ENCODE results near the gene FOXG1. TPM values are rescaled to one million over a fixed set of nuclear protein-coding genes. Genes with fewer than 3 reads are reported as not detected.
A peak's percentile ranks its signal among the peaks of the same experiment; 100 is the strongest.

Gene FOXG1
- polyA plus RNA-seq, 4 donors, result 0.01 TPM; not detected in 3

DNA sequence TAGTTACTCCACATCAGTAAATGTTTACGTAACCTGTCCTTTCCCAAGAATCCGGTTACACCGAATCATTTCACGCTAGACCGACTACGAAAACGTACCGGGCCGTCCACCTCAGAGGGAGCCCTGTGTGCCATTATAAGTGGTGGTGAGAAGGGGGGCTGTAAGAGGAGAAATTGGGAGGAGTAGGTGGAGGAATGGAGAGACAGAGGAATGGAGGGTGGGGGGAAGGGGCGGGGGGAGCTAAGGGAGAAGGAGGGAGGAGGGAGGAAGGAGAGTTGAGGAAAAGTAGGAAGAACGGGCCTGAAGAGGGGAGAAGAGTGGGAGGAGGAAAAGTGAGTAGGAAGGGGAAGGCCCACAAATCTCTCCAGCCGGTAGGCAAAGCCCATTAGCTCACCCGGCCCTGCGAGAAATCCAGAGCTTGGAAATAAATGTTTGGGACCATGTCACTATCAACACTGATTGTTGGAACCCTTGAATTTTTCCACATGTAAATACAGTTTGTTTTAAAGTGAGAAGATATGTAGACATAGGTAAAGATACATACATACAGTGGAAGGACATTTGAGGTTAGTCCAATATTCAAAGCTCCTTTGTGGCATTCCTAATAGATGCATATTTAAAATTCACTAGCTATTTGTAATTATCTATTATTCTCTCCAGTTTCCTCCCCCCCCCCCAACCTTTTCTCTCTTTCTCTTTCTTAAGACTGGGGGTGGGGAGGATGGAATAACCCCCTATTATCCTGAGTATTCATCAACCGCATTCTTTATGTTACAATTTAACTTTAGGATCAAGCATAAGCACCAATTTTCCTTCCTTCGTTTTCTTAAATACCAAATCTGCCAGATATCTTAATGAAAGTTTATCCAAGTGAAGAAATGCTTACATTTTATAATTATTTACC lies 2.1 kb upstream of the FOXG1 start:
- whole genome bisulfite sequencing, 3 donors, result 9 to 25% (median 19%) methylated on average over 16 of the region's 16 CpGs

DNA sequence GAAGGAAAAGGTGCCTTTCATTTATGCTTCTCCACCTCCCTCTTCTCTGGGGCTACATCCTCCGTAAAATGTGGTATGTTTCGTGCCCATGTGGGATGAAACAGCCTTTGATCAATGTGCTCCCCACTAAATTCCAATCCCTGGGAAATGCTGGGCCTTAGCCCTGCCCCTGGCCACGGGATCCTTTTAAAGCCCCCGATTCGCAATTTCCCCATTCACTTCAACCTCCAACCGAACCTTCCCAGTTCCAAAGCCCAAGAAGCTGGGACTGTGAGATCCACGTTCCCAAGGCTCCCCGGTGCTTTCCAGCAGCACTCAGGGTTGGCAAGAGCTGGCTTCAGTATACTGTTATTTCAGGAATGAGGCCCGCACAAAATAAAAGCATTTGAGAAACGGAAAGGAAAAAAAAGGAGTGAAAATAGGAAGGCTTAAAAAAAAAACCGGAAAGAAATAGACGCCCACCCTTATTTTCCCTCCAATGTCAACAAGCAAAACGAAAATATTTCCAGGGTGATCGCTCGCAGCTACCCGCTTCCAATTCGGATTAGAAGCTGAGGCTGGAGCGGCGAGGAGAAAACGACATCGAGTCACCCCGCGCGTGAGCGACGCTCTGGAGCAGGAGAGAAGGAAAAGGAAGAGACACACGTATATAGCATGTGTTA lies 1.3 kb upstream of the FOXG1 start:
- FAIRE-seq, result no peak

More for the DNA sequence above, 2.1 kb upstream of the FOXG1 start:
- Histone ChIP-seq H3K36me3 (ENCODE audit: control insufficient read depth in 3 of 3, insufficient read depth in 2 of 3, low read depth in 1 of 3, low read length in 3 of 3) (no peaks in the 10 kb centered on the region), H3K4me1 (ENCODE audit: control insufficient read depth in 3 of 3, insufficient read depth in 2 of 3, low read depth in 1 of 3, low read length in 2 of 3) (peaks cover 0 to 3% (median 0%) of the 10 kb centered on the region in 3 donors), H3K27me3 (ENCODE audit: control insufficient read depth in 3 of 3, insufficient read depth in 3 of 3, low read length in 3 of 3) (peaks cover 5 to 87% (median 44%) of the 10 kb centered on the region in 3 donors), H3K4me3 (ENCODE audit: low read depth in 1 of 3, low read length in 3 of 3) (no peak overlapping the region), H3K9me3 (ENCODE audit: control insufficient read depth in 2 of 2, insufficient read depth in 1 of 2, low read depth in 1 of 2, low read length in 1 of 2) (peaks cover 3 to 7% of the 10 kb centered on the region in 2 donors), H3K27ac (ENCODE audit: low read depth in 1 of 3, low read length in 2 of 3) (no peak overlapping the region)
- DNase-seq, result no peak
- no peak for FAIRE-seq

DNA sequence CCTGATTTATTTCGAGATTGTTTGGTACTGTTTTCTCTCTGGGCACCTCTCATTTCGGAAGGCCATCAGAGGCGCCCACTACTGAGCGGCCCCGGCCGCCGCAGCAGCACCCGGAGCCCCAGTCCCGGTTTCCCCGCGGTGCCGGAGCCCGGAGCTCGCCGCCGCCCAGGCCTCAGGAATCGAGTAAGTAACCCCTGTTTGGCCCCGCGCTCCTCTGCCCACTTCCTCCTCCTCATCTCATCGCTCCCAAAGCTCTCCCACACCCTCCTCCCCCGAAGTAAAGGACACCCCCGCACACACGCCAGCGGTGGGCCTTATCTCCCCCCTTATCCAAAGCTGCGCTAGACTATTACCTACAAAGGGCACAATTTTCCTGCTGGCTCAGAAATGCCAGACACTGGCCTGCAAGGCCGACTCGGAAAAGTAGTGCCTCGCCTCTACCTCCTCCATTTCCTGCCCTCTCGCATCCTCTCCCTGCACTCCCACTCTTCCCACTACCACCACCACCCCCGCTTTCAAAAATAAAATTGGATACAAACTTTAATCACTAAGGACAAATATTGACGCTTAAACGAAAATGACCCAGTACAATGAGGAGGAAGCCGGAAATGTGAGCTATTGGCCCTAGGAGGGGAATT lies 637 bp upstream of the FOXG1 start:
- no peaks in the 10 kb centered on the region for H3K36me3 ChIP-seq (ENCODE audit: control insufficient read depth in 3 of 3, insufficient read depth in 2 of 3, low read depth in 1 of 3, low read length in 3 of 3)
- FAIRE-seq (no peak), DNase-seq (peak in 1 of 2 donors; percentile 61)
- peaks cover 3 to 7% of the 10 kb centered on the region in 2 donors for H3K9me3 ChIP-seq (ENCODE audit: control insufficient read depth in 2 of 2, insufficient read depth in 1 of 2, low read depth in 1 of 2, low read length in 1 of 2)
- H3K27ac ChIP-seq (ENCODE audit: low read depth in 1 of 3, low read length in 2 of 3), result no peak overlapping the region
- H3K4me3 ChIP-seq (ENCODE audit: low read depth in 1 of 3, low read length in 3 of 3), result peak overlapping the region in 1 of 3 donors; percentile 41
- peaks cover 5 to 79% (median 32%) of the 10 kb centered on the region in 3 donors for H3K27me3 ChIP-seq (ENCODE audit: control insufficient read depth in 3 of 3, insufficient read depth in 3 of 3, low read length in 3 of 3)
- WGBS, 3 donors, result 2 to 8% (median 3%) methylated on average over 33 of the region's 33 CpGs
- H3K4me1 ChIP-seq (ENCODE audit: control insufficient read depth in 3 of 3, insufficient read depth in 2 of 3, low read depth in 1 of 3, low read length in 2 of 3), result no peaks in the 10 kb centered on the region

More for the DNA sequence above, 1.3 kb upstream of the FOXG1 start:
- DNase-seq, result no peak
- Histone ChIP-seq H3K36me3 (ENCODE audit: control insufficient read depth in 3 of 3, insufficient read depth in 2 of 3, low read depth in 1 of 3, low read length in 3 of 3) (no peaks in the 10 kb centered on the region), H3K27me3 (ENCODE audit: control insufficient read depth in 3 of 3, insufficient read depth in 3 of 3, low read length in 3 of 3) (peaks cover 5 to 81% (median 36%) of the 10 kb centered on the region in 3 donors), H3K9me3 (ENCODE audit: control insufficient read depth in 2 of 2, insufficient read depth in 1 of 2, low read depth in 1 of 2, low read length in 1 of 2) (peaks cover 3 to 7% of the 10 kb centered on the region in 2 donors), H3K4me3 (ENCODE audit: low read depth in 1 of 3, low read length in 3 of 3) (peak overlapping the region in 1 of 3 donors; percentile 41), H3K4me1 (ENCODE audit: control insufficient read depth in 3 of 3, insufficient read depth in 2 of 3, low read depth in 1 of 3, low read length in 2 of 3) (no peaks in the 10 kb centered on the region), H3K27ac (ENCODE audit: low read depth in 1 of 3, low read length in 2 of 3) (no peak overlapping the region)
- WGBS, 3 donors, result 6 to 15% (median 7%) methylated on average over 27 of the region's 27 CpGs

- Histone ChIP-seq H3K36me3 (ENCODE audit: control insufficient read depth in 3 of 3, insufficient read depth in 2 of 3, low read depth in 1 of 3, low read length in 3 of 3) (no peaks in the 10 kb centered on the region), H3K4me3 (ENCODE audit: low read depth in 1 of 3, low read length in 3 of 3) (peak overlapping the region in 1 of 3 donors; percentile 41), H3K27me3 (ENCODE audit: control insufficient read depth in 3 of 3, insufficient read depth in 3 of 3, low read length in 3 of 3) (peaks cover 5 to 66% (median 24%) of the 10 kb centered on the region in 3 donors), H3K27ac (ENCODE audit: low read depth in 1 of 3, low read length in 2 of 3) (no peak overlapping the region), H3K9me3 (ENCODE audit: control insufficient read depth in 2 of 2, insufficient read depth in 1 of 2, low read depth in 1 of 2, low read length in 1 of 2) (peaks cover 3 to 7% of the 10 kb centered on the region in 2 donors), H3K4me1 (ENCODE audit: control insufficient read depth in 3 of 3, insufficient read depth in 2 of 3, low read depth in 1 of 3, low read length in 2 of 3) (no peaks in the 10 kb centered on the region)
- FAIRE-seq, result no peak
- WGBS, 3 donors, result 6 to 11% (median 9%) methylated on average over 35 to 99 of the region's 100 CpGs
- DNase-seq, result no peak
Measured at GRCh38 chr14:28767030-28767852, 654 bp downstream of the FOXG1 start.

DNA sequence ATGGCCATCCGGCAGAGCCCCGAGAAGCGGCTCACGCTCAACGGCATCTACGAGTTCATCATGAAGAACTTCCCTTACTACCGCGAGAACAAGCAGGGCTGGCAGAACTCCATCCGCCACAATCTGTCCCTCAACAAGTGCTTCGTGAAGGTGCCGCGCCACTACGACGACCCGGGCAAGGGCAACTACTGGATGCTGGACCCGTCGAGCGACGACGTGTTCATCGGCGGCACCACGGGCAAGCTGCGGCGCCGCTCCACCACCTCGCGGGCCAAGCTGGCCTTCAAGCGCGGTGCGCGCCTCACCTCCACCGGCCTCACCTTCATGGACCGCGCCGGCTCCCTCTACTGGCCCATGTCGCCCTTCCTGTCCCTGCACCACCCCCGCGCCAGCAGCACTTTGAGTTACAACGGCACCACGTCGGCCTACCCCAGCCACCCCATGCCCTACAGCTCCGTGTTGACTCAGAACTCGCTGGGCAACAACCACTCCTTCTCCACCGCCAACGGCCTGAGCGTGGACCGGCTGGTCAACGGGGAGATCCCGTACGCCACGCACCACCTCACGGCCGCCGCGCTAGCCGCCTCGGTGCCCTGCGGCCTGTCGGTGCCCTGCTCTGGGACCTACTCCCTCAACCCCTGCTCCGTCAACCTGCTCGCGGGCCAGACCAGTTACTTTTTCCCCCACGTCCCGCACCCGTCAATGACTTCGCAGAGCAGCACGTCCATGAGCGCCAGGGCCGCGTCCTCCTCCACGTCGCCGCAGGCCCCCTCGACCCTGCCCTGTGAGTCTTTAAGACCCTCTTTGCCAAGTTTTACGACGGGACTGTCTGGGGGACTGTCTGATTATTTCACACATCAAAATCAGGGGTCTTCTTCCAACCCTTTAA lies 1.5 kb downstream of the FOXG1 start:
- peaks cover 5 to 65% (median 26%) of the 10 kb centered on the region in 3 donors for H3K27me3 ChIP-seq (ENCODE audit: control insufficient read depth in 3 of 3, insufficient read depth in 3 of 3, low read length in 3 of 3)
- DNase-seq (peak in 1 of 2 donors; percentile 38), FAIRE-seq (no peak)
- 9 to 30% (median 28%) methylated on average over 64 to 77 of the region's 77 CpGs for WGBS, 3 donors
- no peaks in the 10 kb centered on the region for H3K36me3 ChIP-seq (ENCODE audit: control insufficient read depth in 3 of 3, insufficient read depth in 2 of 3, low read depth in 1 of 3, low read length in 3 of 3)
- no peak overlapping the region for H3K27ac ChIP-seq (ENCODE audit: low read depth in 1 of 3, low read length in 2 of 3)
- H3K9me3 ChIP-seq (ENCODE audit: control insufficient read depth in 2 of 2, insufficient read depth in 1 of 2, low read depth in 1 of 2, low read length in 1 of 2), result peaks cover 3 to 7% of the 10 kb centered on the region in 2 donors
- H3K4me3 ChIP-seq (ENCODE audit: low read depth in 1 of 3, low read length in 3 of 3), result no peak overlapping the region
- no peaks in the 10 kb centered on the region for H3K4me1 ChIP-seq (ENCODE audit: control insufficient read depth in 3 of 3, insufficient read depth in 2 of 3, low read depth in 1 of 3, low read length in 2 of 3)

- H3K4me3 ChIP-seq (ENCODE audit: low read depth in 1 of 3, low read length in 3 of 3), result no peak overlapping the region
- H3K4me1 ChIP-seq (ENCODE audit: control insufficient read depth in 3 of 3, insufficient read depth in 2 of 3, low read depth in 1 of 3, low read length in 2 of 3), result no peaks in the 10 kb centered on the region
- H3K27me3 ChIP-seq (ENCODE audit: control insufficient read depth in 3 of 3, insufficient read depth in 3 of 3, low read length in 3 of 3), result peaks cover 5 to 68% (median 35%) of the 10 kb centered on the region in 3 donors
- peaks cover 3 to 7% of the 10 kb centered on the region in 2 donors for H3K9me3 ChIP-seq (ENCODE audit: control insufficient read depth in 2 of 2, insufficient read depth in 1 of 2, low read depth in 1 of 2, low read length in 1 of 2)
- no peaks in the 10 kb centered on the region for H3K36me3 ChIP-seq (ENCODE audit: control insufficient read depth in 3 of 3, insufficient read depth in 2 of 3, low read depth in 1 of 3, low read length in 3 of 3)
- 21 to 26% (median 25%) methylated on average over 4 of the region's 4 CpGs for WGBS, 3 donors
- no peak for FAIRE-seq
- no peak overlapping the region for H3K27ac ChIP-seq (ENCODE audit: low read depth in 1 of 3, low read length in 2 of 3)
- no peak for DNase-seq
Measured at GRCh38 chr14:28769276-28769880, 2.8 kb downstream of the FOXG1 start.

GRCh38 chr14:28770061-28770460 lies 3.5 kb downstream of the FOXG1 start:
- H3K4me1 ChIP-seq (ENCODE audit: control insufficient read depth in 3 of 3, insufficient read depth in 2 of 3, low read depth in 1 of 3, low read length in 2 of 3), result no peaks in the 10 kb centered on the region
- FAIRE-seq, result no peak
- no peaks in the 10 kb centered on the region for H3K36me3 ChIP-seq (ENCODE audit: control insufficient read depth in 3 of 3, insufficient read depth in 2 of 3, low read depth in 1 of 3, low read length in 3 of 3)
- no peak overlapping the region for H3K4me3 ChIP-seq (ENCODE audit: low read depth in 1 of 3, low read length in 3 of 3)
- 26 to 38% (median 33%) methylated on average over 1 of the region's 1 CpG for WGBS, 3 donors
- H3K27me3 ChIP-seq (ENCODE audit: control insufficient read depth in 3 of 3, insufficient read depth in 3 of 3, low read length in 3 of 3), result peaks cover 5 to 68% (median 38%) of the 10 kb centered on the region in 3 donors
- H3K9me3 ChIP-seq (ENCODE audit: control insufficient read depth in 2 of 2, insufficient read depth in 1 of 2, low read depth in 1 of 2, low read length in 1 of 2), result peaks cover 3 to 7% of the 10 kb centered on the region in 2 donors
- DNase-seq, result no peak
- no peak overlapping the region for H3K27ac ChIP-seq (ENCODE audit: low read depth in 1 of 3, low read length in 2 of 3)

Measured in small intestine (tissue), 7 donors.